Caco-2 (cell line): ENCODE results near the gene MYO7B. TPM values are rescaled to one million over a fixed set of nuclear protein-coding genes. Genes with fewer than 3 reads are reported as not detected.

Experiments
- BruUV-seq: library from RNA; stranded (reverse); fragments of 400-500 nt; replicated peaks from 2 replicates; lab custom pipeline; 2021; lab: Mats Ljungman, UMichigan
- CTCF ChIA-PET: fragments of 300-600 bp; sonication (Branson Sonifier 250); formaldehyde crosslinking; loops from one replicate; lab custom pipeline; 2022; ENCODE audit warnings: antibody characterized with exemption; lab: Charles Lee
- POLR2A ChIA-PET: fragments of 300-600 bp; sonication (Branson Sonifier 250); formaldehyde crosslinking; loops from one replicate; lab custom pipeline; 2022; ENCODE audit warnings: antibody characterized with exemption; lab: Charles Lee
- DNase-seq, 2 experiments: peaks; one replicate each; pipeline versions ENCODE4 v3.0.0 to v3.0.0-alpha.2; 2020 to 2022
- H3K27me3 ChIP-seq: replicated peaks from 2 replicates; pipeline ENCODE4 v1.6.0; 2011; ENCODE audit warnings: low read length; ENCODE audit not compliant: control insufficient read depth, insufficient read depth
- H3K36me3 ChIP-seq: 2 replicates; pipeline ENCODE4 v1.5.1; 2011; ENCODE audit warnings: low read length; ENCODE audit not compliant: control insufficient read depth, insufficient read depth
- H3K4me1 ChIP-seq: fragments of 250-450 bp; sonication (Bioruptor Pico); 2 replicates; pipeline ENCODE4 v1.5.1; 2020; ENCODE audit warnings: mild to moderate bottlenecking
- H3K4me3 ChIP-seq: 2 replicates; pipeline ENCODE4 v1.5.1; 2011; ENCODE audit warnings: low read depth, mild to moderate bottlenecking, control low read depth, low read length
- H3K9me3 ChIP-seq: fragments of 250-450 bp; sonication (Bioruptor Pico); 2 replicates; pipeline ENCODE4 v1.5.1; 2020; ENCODE audit warnings: mild to moderate bottlenecking, moderate library complexity
- H3K27ac Mint-ChIP-seq: one replicate; pipeline ENCODE4 v1.8.0; 2022; ENCODE audit warnings: mixed read lengths; ENCODE audit not compliant: unreplicated experiment
- H3K27me3 Mint-ChIP-seq: one replicate; pipeline ENCODE4 v1.8.0; 2022; ENCODE audit warnings: mixed read lengths; ENCODE audit not compliant: insufficient read depth, unreplicated experiment
- H3K36me3 Mint-ChIP-seq: one replicate; pipeline ENCODE4 v1.8.0; 2022; ENCODE audit warnings: mild to moderate bottlenecking, mixed read lengths; ENCODE audit not compliant: insufficient read depth, unreplicated experiment
- H3K4me1 Mint-ChIP-seq: one replicate; pipeline ENCODE4 v1.8.0; 2022; ENCODE audit warnings: low read depth, mixed read lengths; ENCODE audit not compliant: unreplicated experiment
- H3K4me3 Mint-ChIP-seq: one replicate; pipeline ENCODE4 v1.8.0; 2022; ENCODE audit warnings: mild to moderate bottlenecking, moderate library complexity, mixed read lengths; ENCODE audit not compliant: unreplicated experiment
- H3K9me3 Mint-ChIP-seq: one replicate; pipeline ENCODE4 v1.8.0; 2022; ENCODE audit warnings: mixed read lengths; ENCODE audit not compliant: unreplicated experiment
- intact Hi-C: fragments of 100-400 bp; cut with micrococcal nuclease; formaldehyde crosslinking; loops from one replicate; pipeline ENCODE4 v1.10.0; 2022; ENCODE audit not compliant: unreplicated experiment
- total RNA-seq: library from RNA; stranded (reverse); gene quantifications from 2 replicates; pipeline ENCODE4 v1.2.3, GENCODE V29; 2022
- TF ChIP-seq, protein P1 (sequence below), 2 experiments: fragments of 200-600 bp in 1 of 2; IDR thresholded peaks; 1 replicate in 1 of 2; 2 replicates in 1 of 2; pipeline versions ENCODE4 v1.5.1 to v1.8.0; 2011 to 2022; ENCODE audit warnings: antibody characterized with exemption in 1 of 2, control low read depth in 1 of 2, inconsistent platforms in 1 of 2, low read depth in 1 of 2, low read length in 1 of 2, mild to moderate bottlenecking in 1 of 2, moderate library complexity in 1 of 2; ENCODE audit not compliant: insufficient read depth in 1 of 2, severe bottlenecking in 1 of 2, unreplicated experiment in 1 of 2

Gene MYO7B
- total RNA-seq, 1 experiment from 2014 or later: 0.27 TPM

GRCh38 chr2:127623388-127624319, 88.2 kb downstream of the MYO7B start:
- TF ChIP-seq, protein P1, sequence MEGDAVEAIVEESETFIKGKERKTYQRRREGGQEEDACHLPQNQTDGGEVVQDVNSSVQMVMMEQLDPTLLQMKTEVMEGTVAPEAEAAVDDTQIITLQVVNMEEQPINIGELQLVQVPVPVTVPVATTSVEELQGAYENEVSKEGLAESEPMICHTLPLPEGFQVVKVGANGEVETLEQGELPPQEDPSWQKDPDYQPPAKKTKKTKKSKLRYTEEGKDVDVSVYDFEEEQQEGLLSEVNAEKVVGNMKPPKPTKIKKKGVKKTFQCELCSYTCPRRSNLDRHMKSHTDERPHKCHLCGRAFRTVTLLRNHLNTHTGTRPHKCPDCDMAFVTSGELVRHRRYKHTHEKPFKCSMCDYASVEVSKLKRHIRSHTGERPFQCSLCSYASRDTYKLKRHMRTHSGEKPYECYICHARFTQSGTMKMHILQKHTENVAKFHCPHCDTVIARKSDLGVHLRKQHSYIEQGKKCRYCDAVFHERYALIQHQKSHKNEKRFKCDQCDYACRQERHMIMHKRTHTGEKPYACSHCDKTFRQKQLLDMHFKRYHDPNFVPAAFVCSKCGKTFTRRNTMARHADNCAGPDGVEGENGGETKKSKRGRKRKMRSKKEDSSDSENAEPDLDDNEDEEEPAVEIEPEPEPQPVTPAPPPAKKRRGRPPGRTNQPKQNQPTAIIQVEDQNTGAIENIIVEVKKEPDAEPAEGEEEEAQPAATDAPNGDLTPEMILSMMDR (IDR thresholded peaks at IDR 0.05; ENCODE audit: insufficient read depth in 1 of 2, low read depth in 1 of 2, low read length in 1 of 2, severe bottlenecking in 1 of 2, unreplicated experiment in 1 of 2): no peak
- H3K4me3 ChIP-seq: no peak overlapping the region
- H3K9me3 ChIP-seq: no peaks in the 10 kb centered on the region
- no peak overlapping the region for H3K27ac Mint-ChIP-seq
- peak in 1 of 2 experiments; percentile 33 for DNase-seq
- no peaks in the 10 kb centered on the region for H3K4me1 Mint-ChIP-seq
- no peaks in the 10 kb centered on the region for H3K36me3 ChIP-seq
- no peak overlapping the region for H3K4me3 Mint-ChIP-seq
- H3K27me3 ChIP-seq: no peaks in the 10 kb centered on the region
- no peaks in the 10 kb centered on the region for H3K4me1 ChIP-seq
- BruUV-seq: no TSS peak
- H3K36me3 Mint-ChIP-seq: no peaks in the 10 kb centered on the region
- intact Hi-C loops: no loop called here
- POLR2A ChIA-PET: no interaction called here
- H3K9me3 Mint-ChIP-seq: no peaks in the 10 kb centered on the region
- peaks cover 4% of the 10 kb centered on the region for H3K27me3 Mint-ChIP-seq
- CTCF ChIA-PET: no interaction called here

DNA sequence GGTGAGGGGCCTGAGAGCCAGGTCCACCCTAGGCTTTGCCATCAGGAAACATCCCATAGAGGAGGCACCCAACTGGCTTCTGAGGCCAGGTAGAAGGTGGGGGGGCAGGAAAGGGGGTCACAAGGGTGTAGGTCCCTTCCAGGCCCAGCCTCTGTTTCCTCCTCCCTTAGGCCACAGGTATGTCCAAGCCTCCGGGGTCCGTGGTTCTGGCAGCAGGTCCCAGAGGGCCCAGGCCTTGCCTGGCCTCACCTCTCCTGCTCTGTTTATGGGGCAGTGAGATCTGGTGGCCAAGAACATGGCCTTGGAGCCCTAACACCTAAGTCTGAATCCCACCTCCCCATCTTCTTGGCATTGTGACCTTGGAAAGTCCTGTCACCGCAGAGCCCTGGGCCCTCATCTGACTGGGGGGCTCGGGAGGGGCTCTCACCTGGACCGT, 88.9 kb downstream of the MYO7B start:
- ChIA-PET POLR2A (no interaction called here), CTCF (no interaction called here)
- no peaks in the 10 kb centered on the region for H3K4me1 ChIP-seq
- DNase-seq: no peak
- H3K9me3 ChIP-seq: no peaks in the 10 kb centered on the region
- no TSS peak for BruUV-seq
- no peak overlapping the region for H3K4me3 Mint-ChIP-seq
- TF ChIP-seq, protein P1 (IDR thresholded peaks at IDR 0.05; ENCODE audit: insufficient read depth in 1 of 2, low read depth in 1 of 2, low read length in 1 of 2, severe bottlenecking in 1 of 2, unreplicated experiment in 1 of 2): no peak
- no peak overlapping the region for H3K27ac Mint-ChIP-seq
- H3K27me3 ChIP-seq: no peaks in the 10 kb centered on the region
- intact Hi-C loops: no loop called here
- H3K9me3 Mint-ChIP-seq: no peaks in the 10 kb centered on the region
- H3K36me3 ChIP-seq: no peaks in the 10 kb centered on the region
- H3K4me3 ChIP-seq: no peak overlapping the region
- peaks cover 2% of the 10 kb centered on the region for H3K27me3 Mint-ChIP-seq
- H3K36me3 Mint-ChIP-seq: no peaks in the 10 kb centered on the region
- no peaks in the 10 kb centered on the region for H3K4me1 Mint-ChIP-seq

DNA sequence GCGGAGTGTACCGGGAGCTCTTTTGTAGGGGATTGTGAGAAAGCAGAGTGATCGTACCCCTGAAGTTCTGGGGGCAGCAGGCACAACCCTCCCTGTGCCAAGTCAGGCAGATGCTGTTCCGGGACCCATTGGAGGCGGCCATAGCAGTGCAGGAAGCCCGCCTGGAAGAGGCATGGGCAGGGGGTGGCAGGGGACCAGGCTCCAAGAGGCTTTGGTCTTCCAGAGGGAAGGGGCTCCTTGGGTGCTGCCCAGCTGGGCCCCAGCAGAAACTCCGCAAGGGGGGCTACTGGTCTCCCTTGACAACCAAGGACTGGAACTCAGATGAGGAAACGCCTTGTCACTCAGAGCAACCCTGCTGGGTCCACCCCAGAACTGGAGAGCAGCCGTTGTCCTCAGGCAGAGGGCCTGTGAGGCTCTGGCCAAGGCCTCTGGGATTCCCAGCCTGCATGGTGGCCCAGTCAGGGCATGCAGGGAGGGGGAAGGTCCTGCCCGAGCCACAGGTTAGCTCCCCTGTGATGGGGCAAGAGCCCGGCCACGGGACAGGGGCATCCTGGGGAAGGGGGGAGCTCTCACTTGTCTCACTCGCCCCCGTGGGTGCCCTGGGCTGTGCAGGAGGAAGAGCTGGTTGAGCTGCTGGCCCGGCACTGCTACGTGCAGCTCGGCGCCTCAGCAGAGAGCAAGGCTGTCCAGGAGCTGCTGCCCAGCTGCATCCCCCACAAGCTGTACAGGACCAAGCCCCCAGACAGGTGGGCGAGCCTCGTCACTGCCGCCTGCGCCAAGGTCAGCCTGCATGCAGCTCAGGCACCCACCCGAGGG, 89.5 kb downstream of the MYO7B start:
- Histone ChIP-seq H3K27me3 (no peaks in the 10 kb centered on the region), H3K4me1 (no peaks in the 10 kb centered on the region), H3K4me3 (no peak overlapping the region), H3K36me3 (no peaks in the 10 kb centered on the region), H3K9me3 (no peaks in the 10 kb centered on the region)
- peak in 1 of 2 experiments; percentile 26 for DNase-seq
- Mint-ChIP-seq H3K4me1 (no peaks in the 10 kb centered on the region), H3K9me3 (no peaks in the 10 kb centered on the region), H3K36me3 (no peaks in the 10 kb centered on the region), H3K4me3 (no peak overlapping the region), H3K27me3 (peaks cover 2% of the 10 kb centered on the region), H3K27ac (no peak overlapping the region)
- intact Hi-C loops: no loop called here
- no TSS peak for BruUV-seq
- ChIA-PET POLR2A (no interaction called here), CTCF (no interaction called here)
- TF ChIP-seq, protein P1 (IDR thresholded peaks at IDR 0.05; ENCODE audit: insufficient read depth in 1 of 2, low read depth in 1 of 2, low read length in 1 of 2, severe bottlenecking in 1 of 2, unreplicated experiment in 1 of 2): no peak
